Tibial nerve (tissue), 4 donors: ENCODE data around the gene SPTB.

Experiments used
- CTCF ChIP-seq, 5 experiments: fragments of 200-600 bp in 3 of 5; fragments of 450-650 bp in 2 of 5; sonication (generic) in 3 of 5; IDR thresholded peaks; one replicate each; pipeline ENCODE4 v1.5.1; 2016 to 2019; ENCODE audit warnings: antibody characterized with exemption in 5 of 5, mild to moderate bottlenecking in 3 of 5, moderate library complexity in 2 of 5
- EP300 ChIP-seq, 2 donors: sonication (generic); formaldehyde crosslinking; IDR thresholded peaks; one replicate each; pipeline ENCODE4 v1.6.1; 2017; ENCODE audit warnings: antibody characterized with exemption in 2 of 2, mild to moderate bottlenecking in 1 of 2
- POLR2A ChIP-seq, 2 donors: fragments of 450-650 bp; IDR thresholded peaks; one replicate each; pipeline ENCODE4 v1.6.1; 2017; ENCODE audit warnings: antibody characterized with exemption in 2 of 2, mild to moderate bottlenecking in 2 of 2, moderate library complexity in 2 of 2

GRCh38 chr14:64828071-64828470 is 51.6 kb downstream of the SPTB start:
- TF ChIP-seq CTCF (IDR thresholded peaks at IDR 0.05) (no peak), EP300 (IDR thresholded peaks at IDR 0.05) (no peak), POLR2A (IDR thresholded peaks at IDR 0.05) (no peak)
